OCI-LY1 (cell line): ENCODE measurements around the gene C4B.
"Not testable (repeated sequence)": the region's sequence is repeated elsewhere in the genome, so short reads cannot be mapped to it uniquely, and the experiment has no call there.

Source experiments
- EZH2 ChIP-seq: fragments of 200-600 bp; sonication (generic), shearing (Covaris generic); IDR thresholded peaks from 2 replicates; pipeline ENCODE4 v1.8.0; 2017; ENCODE audit warnings: borderline replicate concordance, mixed run types, mild to moderate bottlenecking, antibody characterized with exemption, low read length, moderate library complexity, mixed read lengths
- TF ChIP-seq, protein P1 (sequence below): fragments of 200-600 bp; sonication (generic), shearing (Covaris generic); IDR thresholded peaks from 2 replicates; pipeline ENCODE4 v1.5.1; 2017; ENCODE audit warnings: mild to moderate bottlenecking, antibody characterized with exemption, low read length, moderate library complexity, mixed read lengths

DNA sequence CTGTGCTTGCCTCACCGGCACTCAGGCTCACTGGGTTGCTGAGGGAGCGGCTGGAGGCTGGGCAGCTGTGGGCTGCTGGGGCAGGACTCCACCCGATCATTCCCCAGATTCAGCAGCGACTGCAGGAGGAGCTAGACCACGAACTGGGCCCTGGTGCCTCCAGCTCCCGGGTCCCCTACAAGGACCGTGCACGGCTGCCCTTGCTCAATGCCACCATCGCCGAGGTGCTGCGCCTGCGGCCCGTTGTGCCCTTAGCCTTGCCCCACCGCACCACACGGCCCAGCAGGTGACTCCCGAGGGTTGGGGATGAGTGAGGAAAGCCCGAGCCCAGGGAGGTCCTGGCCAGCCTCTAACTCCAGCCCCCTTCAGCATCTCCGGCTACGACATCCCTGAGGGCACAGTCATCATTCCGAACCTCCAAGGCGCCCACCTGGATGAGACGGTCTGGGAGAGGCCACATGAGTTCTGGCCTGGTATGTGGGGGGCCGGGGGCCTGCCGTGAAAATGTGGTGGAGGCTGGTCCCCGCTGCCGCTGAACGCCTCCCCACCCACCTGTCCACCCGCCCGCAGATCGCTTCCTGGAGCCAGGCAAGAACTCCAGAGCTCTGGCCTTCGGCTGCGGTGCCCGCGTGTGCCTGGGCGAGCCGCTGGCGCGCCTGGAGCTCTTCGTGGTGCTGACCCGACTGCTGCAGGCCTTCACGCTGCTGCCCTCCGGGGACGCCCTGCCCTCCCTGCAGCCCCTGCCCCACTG is 25.9 kb downstream of the C4B start:
- TF ChIP-seq, protein P1, sequence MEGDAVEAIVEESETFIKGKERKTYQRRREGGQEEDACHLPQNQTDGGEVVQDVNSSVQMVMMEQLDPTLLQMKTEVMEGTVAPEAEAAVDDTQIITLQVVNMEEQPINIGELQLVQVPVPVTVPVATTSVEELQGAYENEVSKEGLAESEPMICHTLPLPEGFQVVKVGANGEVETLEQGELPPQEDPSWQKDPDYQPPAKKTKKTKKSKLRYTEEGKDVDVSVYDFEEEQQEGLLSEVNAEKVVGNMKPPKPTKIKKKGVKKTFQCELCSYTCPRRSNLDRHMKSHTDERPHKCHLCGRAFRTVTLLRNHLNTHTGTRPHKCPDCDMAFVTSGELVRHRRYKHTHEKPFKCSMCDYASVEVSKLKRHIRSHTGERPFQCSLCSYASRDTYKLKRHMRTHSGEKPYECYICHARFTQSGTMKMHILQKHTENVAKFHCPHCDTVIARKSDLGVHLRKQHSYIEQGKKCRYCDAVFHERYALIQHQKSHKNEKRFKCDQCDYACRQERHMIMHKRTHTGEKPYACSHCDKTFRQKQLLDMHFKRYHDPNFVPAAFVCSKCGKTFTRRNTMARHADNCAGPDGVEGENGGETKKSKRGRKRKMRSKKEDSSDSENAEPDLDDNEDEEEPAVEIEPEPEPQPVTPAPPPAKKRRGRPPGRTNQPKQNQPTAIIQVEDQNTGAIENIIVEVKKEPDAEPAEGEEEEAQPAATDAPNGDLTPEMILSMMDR, result not testable (repeated sequence)
- not testable (repeated sequence) for TF ChIP-seq EZH2
